Measurements from ENCODE around the gene ETV7. TPM values are rescaled to one million over a fixed set of nuclear protein-coding genes. Genes with fewer than 3 reads are reported as not detected.
"Not testable (repeated sequence)": the region's sequence is repeated elsewhere in the genome, so short reads cannot be mapped to it uniquely, and the experiment has no call there.

Gene ETV7
- total and polyA plus RNA-seq, 8 donors, result 0.16 to 4.6 (median 1.1) TPM

DNA sequence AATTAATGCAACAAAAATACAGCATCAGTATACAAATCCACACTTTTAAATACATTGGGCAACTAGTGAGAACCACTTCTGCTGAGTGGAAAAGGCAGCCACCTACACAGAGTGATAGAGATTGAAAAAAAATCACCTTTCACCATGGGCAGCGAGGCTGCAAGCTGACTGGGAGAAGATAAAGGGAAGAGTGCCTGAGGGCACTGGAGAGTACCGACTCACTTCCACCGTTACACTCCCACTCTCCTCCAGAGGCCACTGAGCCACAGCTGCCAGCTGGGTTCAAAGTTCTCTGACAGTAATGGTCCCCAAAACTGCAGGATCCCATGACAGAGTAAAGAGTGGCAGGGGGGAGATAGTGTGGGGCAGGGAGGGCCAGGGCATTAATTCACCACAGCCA is 31.1 kb upstream of the ETV7 start:
- 95 to 98% methylated on average over 3 of the region's 3 CpGs for WGBS, 2 donors

DNA sequence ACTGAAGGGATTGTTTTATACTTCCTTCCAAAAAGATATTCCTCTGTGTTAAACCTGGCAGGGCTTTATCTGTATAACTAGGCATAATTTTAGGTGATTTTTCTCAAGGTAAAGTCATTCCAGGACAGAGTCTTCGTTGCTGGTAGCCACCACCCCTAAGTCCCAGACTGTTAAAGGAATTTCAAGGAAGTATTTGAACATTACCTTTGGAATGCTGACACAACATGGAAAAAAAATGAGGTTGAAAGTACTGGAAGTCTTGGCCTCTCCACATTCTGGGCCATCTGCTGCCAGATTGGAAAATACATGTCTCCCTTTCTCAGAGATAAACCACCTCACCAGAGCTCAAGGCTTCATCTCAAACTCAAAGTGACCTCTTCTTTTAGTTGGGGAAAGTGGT is 27.0 kb upstream of the ETV7 start:
- Histone ChIP-seq H3K4me1 (no peaks in the 10 kb centered on the region), H3K27me3 (no peaks in the 10 kb centered on the region), H3K9me3 (no peaks in the 10 kb centered on the region), H3K4me3 (no peak overlapping the region), H3K36me3 (no peaks in the 10 kb centered on the region), H3K27ac (no peak overlapping the region)
- DNase-seq, result no peak
- no peak for TF ChIP-seq CTCF (IDR thresholded peaks at IDR 0.05)
- intact Hi-C loops (cut with DNase I), result no loop called here
- 9 to 11% methylated on average over 1 of the region's 1 CpG for WGBS, 2 donors
- no peak for FAIRE-seq
- ATAC-seq, result peak in 2 of 4 donors; percentile 40 to 62

More for the DNA sequence above, 31.1 kb upstream of the ETV7 start:
- FAIRE-seq, result no peak
- H3K4me1 ChIP-seq, result peaks cover 0 to 3% (median 0%) of the 10 kb centered on the region in 3 donors
- intact Hi-C loops (cut with DNase I), result no loop called here
- H3K4me3 ChIP-seq, result no peak overlapping the region
- no peak for ATAC-seq
- H3K27ac ChIP-seq, result no peak overlapping the region
- H3K9me3 ChIP-seq, result no peaks in the 10 kb centered on the region
- H3K36me3 ChIP-seq, result no peaks in the 10 kb centered on the region
- H3K27me3 ChIP-seq, result no peaks in the 10 kb centered on the region
- no peak for TF ChIP-seq CTCF (IDR thresholded peaks at IDR 0.05)
- no peak for DNase-seq

DNA sequence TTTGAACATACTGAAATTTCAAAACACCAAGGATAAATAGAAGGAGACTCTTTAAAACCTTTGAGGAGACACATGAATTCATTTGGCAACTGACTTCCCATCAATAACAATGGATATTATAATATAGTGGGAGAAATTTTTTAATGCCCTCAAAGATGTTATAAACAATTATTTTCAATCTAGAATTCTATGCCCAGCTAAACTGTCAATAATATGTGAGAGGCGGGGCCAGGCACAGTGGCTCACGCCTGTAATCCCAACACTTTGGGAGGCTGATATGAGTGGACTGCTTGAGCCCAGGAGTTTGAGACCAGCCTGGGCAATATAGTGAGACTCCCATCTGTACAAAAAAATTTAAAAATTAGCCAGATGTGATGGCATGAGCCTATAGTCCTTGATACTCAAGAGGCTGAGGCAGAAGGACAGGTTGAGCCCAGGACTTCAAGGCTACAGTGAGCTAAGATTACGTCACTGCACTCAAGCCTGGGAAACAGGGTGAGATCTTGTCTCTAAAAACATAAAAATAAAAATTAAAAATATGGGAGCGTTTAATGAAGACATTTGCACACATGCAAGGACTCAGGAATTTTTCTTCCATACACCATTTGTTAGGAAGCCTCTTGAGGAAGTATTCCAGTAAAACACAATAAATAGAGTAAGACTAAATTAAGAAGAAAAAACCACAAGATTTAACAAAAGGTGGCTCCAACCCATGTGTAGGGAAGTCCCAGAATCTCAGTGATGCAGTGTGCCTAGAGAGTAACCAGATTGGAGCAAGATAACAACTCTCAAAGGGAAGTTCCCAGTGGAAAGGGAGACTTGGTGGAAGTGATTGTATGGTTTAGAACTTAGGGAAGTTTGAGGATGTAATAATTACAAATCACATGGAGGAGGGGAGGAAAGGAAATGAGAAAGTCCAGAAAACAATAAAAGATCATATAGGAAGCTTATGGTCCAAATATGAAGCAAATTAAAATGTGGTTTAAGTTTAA is 26.3 kb upstream of the ETV7 start:
- H3K4me3 ChIP-seq, result no peak overlapping the region
- FAIRE-seq, result no peak
- ATAC-seq, result peak in 1 of 4 donors; percentile 39
- 86 to 94% methylated on average over 4 of the region's 4 CpGs for WGBS, 2 donors
- intact Hi-C loops (cut with DNase I), result no loop called here
- no peaks in the 10 kb centered on the region for H3K4me1 ChIP-seq
- no peaks in the 10 kb centered on the region for H3K9me3 ChIP-seq
- H3K36me3 ChIP-seq, result no peaks in the 10 kb centered on the region
- no peak for TF ChIP-seq CTCF (IDR thresholded peaks at IDR 0.05)
- no peak for DNase-seq
- H3K27ac ChIP-seq, result no peak overlapping the region
- H3K27me3 ChIP-seq, result no peaks in the 10 kb centered on the region

GRCh38 chr6:36409718-36410117 is 22.2 kb upstream of the ETV7 start:
- intact Hi-C loops (cut with DNase I); ATAC-seq: not testable (repeated sequence)

DNA sequence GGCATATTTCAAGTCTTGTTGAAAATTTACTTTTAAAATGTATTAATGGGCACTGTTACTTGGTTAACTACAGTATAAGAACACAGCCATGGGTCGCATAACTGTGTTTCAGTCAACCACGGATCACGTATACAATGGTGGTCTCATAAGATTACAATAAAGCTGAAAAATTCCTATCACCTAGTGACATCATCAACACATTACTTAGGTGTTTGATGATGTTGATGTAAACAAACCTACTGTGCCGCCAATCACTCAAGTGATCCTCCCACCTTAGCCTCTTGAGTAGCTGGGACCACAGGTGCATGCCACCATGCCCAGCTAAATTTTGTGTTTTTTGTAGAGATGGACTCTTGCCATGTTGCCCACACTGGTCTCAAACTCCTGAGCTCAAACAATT is 16.7 kb upstream of the ETV7 start:
- Histone ChIP-seq H3K36me3 (no peaks in the 10 kb centered on the region), H3K27ac (no peak overlapping the region), H3K27me3 (no peaks in the 10 kb centered on the region), H3K9me3 (no peaks in the 10 kb centered on the region), H3K4me3 (no peak overlapping the region), H3K4me1 (no peaks in the 10 kb centered on the region)
- ATAC-seq (no peak), FAIRE-seq (no peak), DNase-seq (no peak)
- no peak for TF ChIP-seq CTCF (IDR thresholded peaks at IDR 0.05)
- intact Hi-C loops (cut with DNase I), result no loop called here
- WGBS, 2 donors, result 83 to 89% methylated on average over 4 of the region's 4 CpGs

More at GRCh38 chr6:36409718-36410117, 22.2 kb upstream of the ETV7 start:
- H3K9me3 ChIP-seq, H3K27me3 ChIP-seq, H3K4me1 ChIP-seq, H3K27ac ChIP-seq, H3K4me3 ChIP-seq, DNase-seq, H3K36me3 ChIP-seq, FAIRE-seq: not testable (repeated sequence)
- 70 to 72% methylated on average over 5 of the region's 5 CpGs for WGBS, 2 donors

All from pancreas (tissue), 10 donors.